Body of pancreas (tissue), 4 donors: ENCODE results near the gene LHX3. TPM values are rescaled to one million over a fixed set of nuclear protein-coding genes. Genes with fewer than 3 reads are reported as not detected.

Experiments
- ATAC-seq: fragments of 150-250 bp; one replicate; pipeline ENCODE4 v1.9.1; 2016
- DNase-seq, 4 donors: peaks; one replicate each; pipeline ENCODE4 v3.0.0-alpha.2; 2019
- H3K27ac ChIP-seq, 4 donors: fragments of 200-600 bp; sonication (generic); 1 replicate in 3 of 4; 2 replicates in 1 of 4; pipeline versions ENCODE4 v1.5.1 to v1.6.1; 2016 to 2019; ENCODE audit warnings: mild to moderate bottlenecking in 1 of 4, mixed read lengths in 1 of 4, moderate library complexity in 1 of 4
- H3K27me3 ChIP-seq, 2 donors: fragments of 200-600 bp; sonication (generic); one replicate each; pipeline ENCODE4 v1.6.0; 2016; ENCODE audit warnings: mild to moderate bottlenecking in 1 of 2
- H3K36me3 ChIP-seq, 2 donors: fragments of 200-600 bp; sonication (generic); replicated peaks in 1 of 2; 2 replicates each; pipeline ENCODE4 v1.5.1; 2016; ENCODE audit warnings: low read depth in 2 of 2; ENCODE audit not compliant: insufficient read depth in 1 of 2
- H3K4me1 ChIP-seq: fragments of 200-600 bp; sonication (generic); one replicate; pipeline ENCODE4 v1.6.0; 2016
- H3K4me3 ChIP-seq, 2 donors: fragments of 200-600 bp; sonication (generic); 1 replicate in 1 of 2; 2 replicates in 1 of 2; pipeline ENCODE4 v1.5.1; 2016 to 2019
- H3K9me3 ChIP-seq, 3 donors: fragments of 200-600 bp; sonication (generic); 1 replicate in 2 of 3; 2 replicates in 1 of 3; pipeline ENCODE4 v1.5.1; 2016
- CTCF ChIP-seq, 7 experiments: fragments of 450-650 bp in 4 of 7; fragments of 200-600 bp in 3 of 7; sonication (generic) in 3 of 7; IDR thresholded peaks; one replicate each; pipeline ENCODE4 v1.5.1; 2016 to 2019; ENCODE audit warnings: antibody characterized with exemption in 7 of 7
- POLR2A ChIP-seq, 3 donors: fragments of 450-650 bp; IDR thresholded peaks; one replicate each; pipeline ENCODE4 v1.6.1; 2016; ENCODE audit warnings: antibody characterized with exemption in 3 of 3, mild to moderate bottlenecking in 2 of 3
- WGBS, 2 donors: methylation state at CpG; one replicate each; pipeline ENCODE4 v1.1.5; 2017; 5-methylcytosine and 5-hydroxymethylcytosine counted together
- intact Hi-C: fragments of 100-400 bp; cut with DNase I; formaldehyde crosslinking; loops from one replicate; pipeline ENCODE4 v1.15.1; 2023
- total RNA-seq, 2 donors: library from RNA; depleted of rRNA; stranded (reverse); fragments of >200 nt; gene quantifications; one replicate each; pipeline ENCODE4 v1.1.0, GENCODE V29; 2016

The LHX3 gene
- total RNA-seq, 2 donors from 2014 or later = not detected

- DNase-seq (no peak), ATAC-seq (no peak)
- TF ChIP-seq CTCF (IDR thresholded peaks at IDR 0.05) = no peak
- no peak for TF ChIP-seq POLR2A (IDR thresholded peaks at IDR 0.05)
- intact Hi-C loops = no loop called here
- 59 to 100% methylated on average over 1 to 11 of the region's 11 CpGs for WGBS, 2 donors
- H3K27ac ChIP-seq = no peak overlapping the region
- H3K9me3 ChIP-seq = no peaks in the 10 kb centered on the region
- no peaks in the 10 kb centered on the region for H3K36me3 ChIP-seq
- H3K4me3 ChIP-seq = no peak overlapping the region
- peaks cover 4% of the 10 kb centered on the region for H3K4me1 ChIP-seq
- H3K27me3 ChIP-seq = peaks cover 0 to 20% of the 10 kb centered on the region in 2 donors
These were observed 14.3 kb downstream of the LHX3 start for GRCh38 chr9:136190656-136191055.

- Histone ChIP-seq H3K4me1 (peaks cover 4% of the 10 kb centered on the region), H3K36me3 (no peaks in the 10 kb centered on the region), H3K9me3 (no peaks in the 10 kb centered on the region), H3K27me3 (peaks cover 0 to 20% of the 10 kb centered on the region in 2 donors), H3K27ac (no peak overlapping the region), H3K4me3 (no peak overlapping the region)
- no peak for TF ChIP-seq POLR2A (IDR thresholded peaks at IDR 0.05)
- no peak for TF ChIP-seq CTCF (IDR thresholded peaks at IDR 0.05)
- WGBS, 2 donors = 46 to 55% methylated on average over 7 of the region's 7 CpGs
- intact Hi-C loops = no loop called here
- ATAC-seq = no peak
- no peak for DNase-seq
These were observed 14.7 kb downstream of the LHX3 start for GRCh38 chr9:136190237-136190601.

GRCh38 chr9:136189394-136190236 is 15.3 kb downstream of the LHX3 start:
- H3K4me1 ChIP-seq = peaks cover 4% of the 10 kb centered on the region
- 23 to 35% methylated on average over 16 to 28 of the region's 28 CpGs for WGBS, 2 donors
- TF ChIP-seq POLR2A (IDR thresholded peaks at IDR 0.05) (no peak), CTCF (IDR thresholded peaks at IDR 0.05) (no peak)

GRCh38 chr9:136187683-136188586 is 17.0 kb downstream of the LHX3 start:
- DNase-seq (no peak), ATAC-seq (no peak)
- TF ChIP-seq POLR2A (IDR thresholded peaks at IDR 0.05) (no peak), CTCF (IDR thresholded peaks at IDR 0.05) (no peak)
- Histone ChIP-seq H3K4me1 (no peaks in the 10 kb centered on the region), H3K4me3 (no peak overlapping the region), H3K27ac (no peak overlapping the region), H3K9me3 (no peaks in the 10 kb centered on the region), H3K36me3 (no peaks in the 10 kb centered on the region), H3K27me3 (peaks cover 0 to 14% of the 10 kb centered on the region in 2 donors)
- 49 to 54% methylated on average over 17 to 25 of the region's 25 CpGs for WGBS, 2 donors
- intact Hi-C loops = no loop called here

More at GRCh38 chr9:136189394-136190236, 15.3 kb downstream of the LHX3 start:
- ATAC-seq (no peak), DNase-seq (no peak)
- Histone ChIP-seq H3K36me3 (no peaks in the 10 kb centered on the region), H3K27ac (no peak overlapping the region), H3K9me3 (no peaks in the 10 kb centered on the region), H3K4me3 (no peak overlapping the region), H3K27me3 (peaks cover 0 to 20% of the 10 kb centered on the region in 2 donors)
- intact Hi-C loops = no loop called here
